MM.1S (cell line): Measurements from ENCODE around the gene DNAJA4.

ENCODE experiments used
- DNase-seq: peaks from one replicate; pipeline ENCODE4 v3.0.0-alpha.2; 2015
- H2AFZ ChIP-seq: fragments of 300-600 bp; sonication (generic); 2 replicates; pipeline ENCODE4 v1.6.0; 2016; ENCODE audit warnings: antibody characterized with exemption, low read length
- H3F3A ChIP-seq: fragments of 300-600 bp; sonication (generic); 2 replicates; pipeline ENCODE4 v1.6.1; 2016; ENCODE audit warnings: mild to moderate bottlenecking, antibody characterized with exemption, low read length, moderate library complexity, mixed read lengths; ENCODE audit not compliant: insufficient read depth
- H3K27ac ChIP-seq: fragments of 300-600 bp; sonication (generic); 2 replicates; pipeline ENCODE4 v1.5.1; 2016; ENCODE audit warnings: mild to moderate bottlenecking, low read length
- H3K27me3 ChIP-seq: fragments of 300-600 bp; sonication (generic); replicated peaks from 2 replicates; pipeline ENCODE4 v1.6.0; 2016; ENCODE audit warnings: low read length; ENCODE audit not compliant: insufficient read depth
- H3K36me3 ChIP-seq: fragments of 300-600 bp; sonication (generic); replicated peaks from 2 replicates; pipeline ENCODE4 v1.6.1; 2016; ENCODE audit warnings: mild to moderate bottlenecking, low read length, mixed read lengths; ENCODE audit not compliant: insufficient read depth
- H3K4me1 ChIP-seq: fragments of 300-600 bp; sonication (generic); 2 replicates; pipeline ENCODE4 v1.6.1; 2016; ENCODE audit warnings: low read length, mixed read lengths
- H3K4me2 ChIP-seq: fragments of 300-600 bp; sonication (generic); 2 replicates; pipeline ENCODE4 v1.6.0; 2016; ENCODE audit warnings: low read depth, low read length
- H3K4me3 ChIP-seq: fragments of 300-600 bp; sonication (generic); 2 replicates; pipeline ENCODE4 v1.5.1; 2016; ENCODE audit warnings: low read length, mixed read lengths
- H3K79me2 ChIP-seq: fragments of 300-600 bp; sonication (generic); 2 replicates; pipeline ENCODE4 v1.6.1; 2016; ENCODE audit warnings: mixed run types, low read length, mixed read lengths
- H3K9ac ChIP-seq: fragments of 300-600 bp; sonication (generic); 2 replicates; pipeline ENCODE4 v1.6.1; 2016; ENCODE audit warnings: low read length, mixed read lengths
- H3K9me2 ChIP-seq: fragments of 300-600 bp; sonication (generic); replicated peaks from 2 replicates; pipeline ENCODE4 v1.6.1; 2016; ENCODE audit warnings: mild to moderate bottlenecking, low read length, mixed read lengths; ENCODE audit not compliant: insufficient read depth
- H3K9me3 ChIP-seq: fragments of 300-600 bp; sonication (generic); replicated peaks from 2 replicates; pipeline ENCODE4 v1.6.1; 2016; ENCODE audit warnings: mild to moderate bottlenecking, low read length, mixed read lengths; ENCODE audit not compliant: insufficient read depth
- H4K20me1 ChIP-seq: fragments of 300-600 bp; sonication (generic); 2 replicates; pipeline ENCODE4 v1.6.1; 2016; ENCODE audit warnings: mild to moderate bottlenecking, low read length, moderate library complexity, mixed read lengths; ENCODE audit not compliant: insufficient read depth
- EZH2 ChIP-seq: fragments of 300-600 bp; sonication (generic); optimal IDR thresholded peaks from 2 replicates; pipeline ENCODE3; 2017; ENCODE audit warnings: low read depth, mild to moderate bottlenecking, antibody characterized with exemption, low read length, mixed read lengths
- EZH2phosphoT487 ChIP-seq: fragments of 300-600 bp; sonication (generic); IDR thresholded peaks from 2 replicates; pipeline ENCODE4 v1.6.1; 2018; ENCODE audit warnings: antibody characterized with exemption, low read length
- TF ChIP-seq, protein P1 (sequence below): fragments of 300-600 bp; sonication (generic); IDR thresholded peaks from 2 replicates; pipeline ENCODE4 v1.5.1; 2016; ENCODE audit warnings: antibody characterized with exemption, low read length, mixed read lengths

DNAJA4 gene

DNA sequence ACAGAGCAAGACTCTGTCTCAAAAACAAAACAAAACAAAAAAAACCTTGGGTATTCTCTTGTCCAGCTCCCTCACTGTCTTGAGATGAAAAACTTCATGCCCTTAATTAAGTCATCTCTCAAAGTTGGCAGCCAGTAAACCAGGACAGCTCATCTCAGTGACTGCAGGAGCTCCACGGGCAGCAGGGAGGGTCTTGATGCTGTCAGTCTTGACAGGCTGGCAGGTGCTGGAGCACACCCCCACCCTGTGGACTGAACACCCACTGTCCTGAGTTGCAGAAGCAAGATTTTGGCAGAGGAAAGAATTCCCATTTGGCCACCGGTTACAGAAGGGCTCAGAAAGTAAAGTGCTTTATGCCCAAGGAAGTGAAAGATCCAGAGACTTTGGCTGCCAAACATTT is 8.0 kb downstream of the DNAJA4 start:
- DNase-seq: no peak
- H3K4me2 ChIP-seq: no peak overlapping the region
- H3K4me1 ChIP-seq: no peaks in the 10 kb centered on the region
- TF ChIP-seq EZH2 (no peak), EZH2phosphoT487 (no peak)
- TF ChIP-seq, protein P1, sequence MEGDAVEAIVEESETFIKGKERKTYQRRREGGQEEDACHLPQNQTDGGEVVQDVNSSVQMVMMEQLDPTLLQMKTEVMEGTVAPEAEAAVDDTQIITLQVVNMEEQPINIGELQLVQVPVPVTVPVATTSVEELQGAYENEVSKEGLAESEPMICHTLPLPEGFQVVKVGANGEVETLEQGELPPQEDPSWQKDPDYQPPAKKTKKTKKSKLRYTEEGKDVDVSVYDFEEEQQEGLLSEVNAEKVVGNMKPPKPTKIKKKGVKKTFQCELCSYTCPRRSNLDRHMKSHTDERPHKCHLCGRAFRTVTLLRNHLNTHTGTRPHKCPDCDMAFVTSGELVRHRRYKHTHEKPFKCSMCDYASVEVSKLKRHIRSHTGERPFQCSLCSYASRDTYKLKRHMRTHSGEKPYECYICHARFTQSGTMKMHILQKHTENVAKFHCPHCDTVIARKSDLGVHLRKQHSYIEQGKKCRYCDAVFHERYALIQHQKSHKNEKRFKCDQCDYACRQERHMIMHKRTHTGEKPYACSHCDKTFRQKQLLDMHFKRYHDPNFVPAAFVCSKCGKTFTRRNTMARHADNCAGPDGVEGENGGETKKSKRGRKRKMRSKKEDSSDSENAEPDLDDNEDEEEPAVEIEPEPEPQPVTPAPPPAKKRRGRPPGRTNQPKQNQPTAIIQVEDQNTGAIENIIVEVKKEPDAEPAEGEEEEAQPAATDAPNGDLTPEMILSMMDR: no peak
- no peak overlapping the region for H3K27ac ChIP-seq
- no peaks in the 10 kb centered on the region for H3F3A ChIP-seq
- no peaks in the 10 kb centered on the region for H3K27me3 ChIP-seq
- H3K4me3 ChIP-seq: no peak overlapping the region
- no peaks in the 10 kb centered on the region for H4K20me1 ChIP-seq
- no peaks in the 10 kb centered on the region for H3K9me3 ChIP-seq
- H3K79me2 ChIP-seq: no peaks in the 10 kb centered on the region
- H3K9ac ChIP-seq: no peak overlapping the region
- no peaks in the 10 kb centered on the region for H3K9me2 ChIP-seq
- no peak overlapping the region for H2AFZ ChIP-seq
- no peaks in the 10 kb centered on the region for H3K36me3 ChIP-seq

DNA sequence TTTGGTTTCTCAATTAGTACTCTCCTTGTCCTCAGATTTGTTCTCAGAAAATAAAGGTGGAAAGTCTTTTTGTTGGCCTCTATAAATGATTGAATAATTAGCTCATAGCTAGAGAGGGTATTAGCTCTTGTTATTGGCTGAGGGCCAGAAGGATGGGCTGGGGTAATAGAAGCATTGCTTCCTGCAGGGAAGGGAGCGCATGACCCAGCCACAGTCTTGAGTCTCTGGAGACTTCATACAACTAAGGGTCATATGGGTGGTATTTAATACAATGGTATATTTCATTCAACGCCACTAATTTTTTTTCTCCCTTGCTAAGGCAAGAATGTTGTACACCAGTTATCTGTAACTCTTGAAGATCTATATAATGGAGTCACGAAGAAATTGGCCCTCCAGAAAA is 8.4 kb downstream of the DNAJA4 start:
- no peaks in the 10 kb centered on the region for H3K79me2 ChIP-seq
- H3K36me3 ChIP-seq: no peaks in the 10 kb centered on the region
- no peaks in the 10 kb centered on the region for H3F3A ChIP-seq
- H3K4me2 ChIP-seq: no peak overlapping the region
- no peak for DNase-seq
- H3K9me3 ChIP-seq: no peaks in the 10 kb centered on the region
- H3K27ac ChIP-seq: no peak overlapping the region
- no peak overlapping the region for H3K4me3 ChIP-seq
- no peaks in the 10 kb centered on the region for H3K4me1 ChIP-seq
- no peak overlapping the region for H3K9ac ChIP-seq
- TF ChIP-seq EZH2phosphoT487 (no peak), EZH2 (no peak)
- TF ChIP-seq, protein P1: no peak
- no peak overlapping the region for H2AFZ ChIP-seq
- no peaks in the 10 kb centered on the region for H3K27me3 ChIP-seq
- H4K20me1 ChIP-seq: no peaks in the 10 kb centered on the region
- H3K9me2 ChIP-seq: no peaks in the 10 kb centered on the region

DNA sequence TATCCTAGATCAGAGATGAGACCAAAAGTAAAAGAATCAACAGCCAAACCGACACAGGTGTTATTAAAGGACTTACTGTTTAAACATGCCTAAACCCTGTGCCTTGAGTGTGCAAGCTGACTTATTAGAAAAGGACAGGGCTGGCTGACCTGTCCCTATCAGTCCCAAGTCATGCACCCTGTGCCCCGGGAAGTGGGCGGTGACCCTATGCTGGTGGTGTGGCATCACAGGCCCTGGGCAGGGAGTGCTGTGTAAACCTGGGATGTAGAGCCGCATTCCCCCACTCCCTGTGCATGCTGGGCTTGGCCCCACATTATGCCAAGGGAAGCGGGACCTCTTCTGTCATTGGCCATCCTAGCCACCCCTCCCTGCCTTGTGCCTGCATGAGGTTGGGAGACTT is 10.6 kb downstream of the DNAJA4 start:
- DNase-seq: no peak
- Histone ChIP-seq H3K4me1 (no peaks in the 10 kb centered on the region), H3K9me2 (no peaks in the 10 kb centered on the region), H3K27ac (no peak overlapping the region), H4K20me1 (no peaks in the 10 kb centered on the region), H3K9ac (no peak overlapping the region), H3K4me2 (no peak overlapping the region), H3K79me2 (no peaks in the 10 kb centered on the region), H3K36me3 (no peaks in the 10 kb centered on the region), H3K9me3 (no peaks in the 10 kb centered on the region), H2AFZ (no peak overlapping the region), H3K4me3 (no peak overlapping the region), H3F3A (no peaks in the 10 kb centered on the region), H3K27me3 (no peaks in the 10 kb centered on the region)
- no peak for TF ChIP-seq EZH2
- TF ChIP-seq, protein P1: no peak
- no peak for TF ChIP-seq EZH2phosphoT487
